H1 (cell line): ENCODE measurements around the gene CST4.
"Not testable (repeated sequence)": the region's sequence is repeated elsewhere in the genome, so short reads cannot be mapped to it uniquely, and the experiment has no call there.

ENCODE experiments used
- CEBPB ChIP-seq: IDR thresholded peaks from 2 replicates; pipeline ENCODE4 v1.6.1; 2012; ENCODE audit warnings: low read depth, low read length
- CHD1 ChIP-seq: IDR thresholded peaks from 2 replicates; pipeline ENCODE4 v1.6.1; 2012; ENCODE audit warnings: low read depth, low read length, improper control_type of control experiment
- CREB1 ChIP-seq: IDR thresholded peaks from 2 replicates; pipeline ENCODE4 v1.6.1; 2012; ENCODE audit warnings: inconsistent platforms
- EZH2 ChIP-seq: fragments of 200-600 bp; sonication (generic); IDR thresholded peaks from 2 replicates; pipeline ENCODE4 v1.7.1; 2012; ENCODE audit warnings: low read depth, mild to moderate bottlenecking, moderate library complexity, low read length, inconsistent platforms; ENCODE audit not compliant: severe bottlenecking
- HDAC2 ChIP-seq, 2 experiments: fragments of 300-600 bp in 1 of 2; sonication (generic) in 1 of 2; IDR thresholded peaks; 2 replicates each; pipeline ENCODE4 v1.6.1; 2011 to 2012; ENCODE audit warnings: low read depth in 2 of 2, low read length in 2 of 2, mild to moderate bottlenecking in 2 of 2, moderate library complexity in 2 of 2, borderline replicate concordance in 1 of 2, inconsistent platforms in 1 of 2
- KDM1A ChIP-seq: fragments of 200-600, 300-600 bp; sonication (generic); IDR thresholded peaks from 2 replicates; pipeline ENCODE4 v1.7.1; 2016; ENCODE audit warnings: mild to moderate bottlenecking, low read length, borderline replicate concordance
- POLR2A ChIP-seq, 2 experiments: IDR thresholded peaks; 1 replicate in 1 of 2; 2 replicates in 1 of 2; pipeline ENCODE4 v1.6.1; 2011; ENCODE audit warnings: low read depth in 2 of 2, low read length in 2 of 2, mild to moderate bottlenecking in 2 of 2; ENCODE audit errors: control extremely low read depth in 1 of 2
- RBBP5 ChIP-seq: IDR thresholded peaks from 2 replicates; pipeline ENCODE4 v1.7.1; 2012; ENCODE audit warnings: low read depth, mild to moderate bottlenecking, inconsistent platforms, low read length, moderate library complexity, borderline replicate concordance
- SIN3A ChIP-seq, 2 experiments: IDR thresholded peaks in 1 of 2; conservative IDR thresholded peaks in 1 of 2; 2 replicates each; pipeline ENCODE4 v1.6.1; 2011 to 2012; ENCODE audit warnings: low read length in 2 of 2, improper control_type of control experiment in 1 of 2, low read depth in 1 of 2, mild to moderate bottlenecking in 1 of 2
- YY1 ChIP-seq: IDR thresholded peaks from 2 replicates; pipeline ENCODE4 v1.6.1; 2011; ENCODE audit warnings: low read depth, mild to moderate bottlenecking, low read length
- ZNF274 ChIP-seq: IDR thresholded peaks from 2 replicates; pipeline ENCODE4 v1.7.0; 2012; ENCODE audit warnings: low read length, borderline replicate concordance; ENCODE audit errors: extremely low read depth
- TF ChIP-seq, protein P1 (sequence below), 3 experiments: IDR thresholded peaks; 1 replicate in 2 of 3; 2 replicates in 1 of 3; pipeline versions ENCODE4 v1.5.1 to v1.6.1; 2011; ENCODE audit warnings: low read length in 3 of 3, mild to moderate bottlenecking in 3 of 3, inconsistent platforms in 2 of 3, low read depth in 1 of 3, moderate library complexity in 1 of 3; ENCODE audit not compliant: insufficient read depth in 1 of 3; ENCODE audit errors: control extremely low read depth in 1 of 3
- TF ChIP-seq, protein P2 (sequence below): IDR thresholded peaks from 2 replicates; pipeline ENCODE4 v1.6.1; 2011; ENCODE audit warnings: low read depth, mild to moderate bottlenecking, low read length; ENCODE audit not compliant: insufficient read depth
- TF ChIP-seq, protein P3 (sequence below): IDR thresholded peaks from 2 replicates; pipeline ENCODE4 v1.6.1; 2012; ENCODE audit warnings: inconsistent platforms

DNA sequence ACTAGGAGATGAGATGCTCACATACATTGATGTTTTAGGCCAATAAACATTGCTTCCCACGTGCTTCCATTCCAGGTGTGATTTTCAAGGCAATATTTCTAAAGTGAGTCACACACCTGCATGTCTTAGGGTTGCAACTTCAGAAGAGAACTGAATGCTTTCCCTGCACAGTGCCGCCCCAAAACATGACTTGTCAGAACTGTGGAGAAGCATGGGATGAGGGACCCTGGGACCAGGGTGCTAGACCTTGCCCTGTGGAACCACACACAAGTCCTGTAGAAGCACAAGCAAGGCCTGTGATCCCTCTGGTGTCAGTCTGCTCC is 53.1 kb downstream of the CST4 start:
- TF ChIP-seq KDM1A; SIN3A (conservative IDR thresholded peaks at IDR 0.05 in 1 of 2, IDR thresholded peaks at IDR 0.05 in 1 of 2; ENCODE audit: low read depth in 1 of 2, low read length in 2 of 2); CHD1; CREB1; POLR2A (IDR thresholded peaks at IDR 0.05; ENCODE audit: control extremely low read depth in 1 of 2, low read depth in 2 of 2, low read length in 2 of 2); ZNF274; HDAC2 (IDR thresholded peaks at IDR 0.05; ENCODE audit: borderline replicate concordance in 1 of 2, low read depth in 2 of 2, low read length in 2 of 2); CEBPB; RBBP5; EZH2; YY1: not testable (repeated sequence)
- TF ChIP-seq, protein P1, sequence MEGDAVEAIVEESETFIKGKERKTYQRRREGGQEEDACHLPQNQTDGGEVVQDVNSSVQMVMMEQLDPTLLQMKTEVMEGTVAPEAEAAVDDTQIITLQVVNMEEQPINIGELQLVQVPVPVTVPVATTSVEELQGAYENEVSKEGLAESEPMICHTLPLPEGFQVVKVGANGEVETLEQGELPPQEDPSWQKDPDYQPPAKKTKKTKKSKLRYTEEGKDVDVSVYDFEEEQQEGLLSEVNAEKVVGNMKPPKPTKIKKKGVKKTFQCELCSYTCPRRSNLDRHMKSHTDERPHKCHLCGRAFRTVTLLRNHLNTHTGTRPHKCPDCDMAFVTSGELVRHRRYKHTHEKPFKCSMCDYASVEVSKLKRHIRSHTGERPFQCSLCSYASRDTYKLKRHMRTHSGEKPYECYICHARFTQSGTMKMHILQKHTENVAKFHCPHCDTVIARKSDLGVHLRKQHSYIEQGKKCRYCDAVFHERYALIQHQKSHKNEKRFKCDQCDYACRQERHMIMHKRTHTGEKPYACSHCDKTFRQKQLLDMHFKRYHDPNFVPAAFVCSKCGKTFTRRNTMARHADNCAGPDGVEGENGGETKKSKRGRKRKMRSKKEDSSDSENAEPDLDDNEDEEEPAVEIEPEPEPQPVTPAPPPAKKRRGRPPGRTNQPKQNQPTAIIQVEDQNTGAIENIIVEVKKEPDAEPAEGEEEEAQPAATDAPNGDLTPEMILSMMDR (IDR thresholded peaks at IDR 0.05; ENCODE audit: control extremely low read depth in 1 of 3, insufficient read depth in 1 of 3, low read depth in 1 of 3, low read length in 3 of 3): not testable (repeated sequence)
- TF ChIP-seq, protein P2, sequence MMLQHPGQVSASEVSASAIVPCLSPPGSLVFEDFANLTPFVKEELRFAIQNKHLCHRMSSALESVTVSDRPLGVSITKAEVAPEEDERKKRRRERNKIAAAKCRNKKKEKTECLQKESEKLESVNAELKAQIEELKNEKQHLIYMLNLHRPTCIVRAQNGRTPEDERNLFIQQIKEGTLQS: not testable (repeated sequence)
- TF ChIP-seq, protein P3, sequence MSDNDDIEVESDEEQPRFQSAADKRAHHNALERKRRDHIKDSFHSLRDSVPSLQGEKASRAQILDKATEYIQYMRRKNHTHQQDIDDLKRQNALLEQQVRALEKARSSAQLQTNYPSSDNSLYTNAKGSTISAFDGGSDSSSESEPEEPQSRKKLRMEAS: not testable (repeated sequence)
